GM10847 (cell line): ENCODE results near the gene ANKMY1.

Experiments
- POLR2A ChIP-seq: IDR thresholded peaks from 2 replicates; pipeline ENCODE4 v1.6.1; 2011; ENCODE audit not compliant: insufficient read length; ENCODE audit errors: extremely low read depth

ANKMY1 gene

GRCh38 chr2:240558236-240558761, 511 bp upstream of the ANKMY1 start:
- no peak for TF ChIP-seq POLR2A

GRCh38 chr2:240557101-240557751, 562 bp downstream of the ANKMY1 start:
- TF ChIP-seq POLR2A, result no peak

GRCh38 chr2:240556553-240557100, 1.2 kb downstream of the ANKMY1 start:
- no peak for TF ChIP-seq POLR2A

- TF ChIP-seq POLR2A, result no peak
These were observed 2.1 kb downstream of the ANKMY1 start for GRCh38 chr2:240555541-240556250.

- TF ChIP-seq POLR2A, result no peak
These were observed 2.9 kb downstream of the ANKMY1 start for GRCh38 chr2:240554767-240555493.

- no peak for TF ChIP-seq POLR2A
These were observed 3.8 kb downstream of the ANKMY1 start for GRCh38 chr2:240553956-240554480.

- no peak for TF ChIP-seq POLR2A
These were observed 6.0 kb downstream of the ANKMY1 start for GRCh38 chr2:240551811-240552210.

GRCh38 chr2:240551288-240551687, 6.5 kb downstream of the ANKMY1 start:
- TF ChIP-seq POLR2A, result no peak

GRCh38 chr2:240539906-240540305, 17.9 kb downstream of the ANKMY1 start:
- no peak for TF ChIP-seq POLR2A

- no peak for TF ChIP-seq POLR2A
These were observed 19.6 kb downstream of the ANKMY1 start for GRCh38 chr2:240538031-240538780.

GRCh38 chr2:240532031-240532775, 25.6 kb downstream of the ANKMY1 start:
- TF ChIP-seq POLR2A, result no peak

GRCh38 chr2:240531038-240531437, 26.8 kb downstream of the ANKMY1 start:
- TF ChIP-seq POLR2A, result no peak

- no peak for TF ChIP-seq POLR2A
These were observed 27.6 kb downstream of the ANKMY1 start for GRCh38 chr2:240530181-240530580.
